ENCODE measurements around the gene AUTS2.

- no peak for TF ChIP-seq CTCF (IDR thresholded peaks at IDR 0.05)
- no peak for TF ChIP-seq POLR2AphosphoS5 (IDR thresholded peaks at IDR 0.05; ENCODE audit: insufficient read depth in 1 of 2, low read depth in 1 of 2)
Measured at GRCh38 chr7:70178211-70178610, 579.9 kb downstream of the AUTS2 start.

Measured in vagina (tissue), 2 donors.